Ramos (cell line): Measurements from ENCODE around the gene CYP24A1.

Experiments
- in situ Hi-C: fragments of 300-500 bp; cut with MboI; formaldehyde crosslinking; loops from one replicate; pipeline ENCODE4 v1.14.3; 2022; ENCODE audit warnings: low sequenced_read_pairs; ENCODE audit not compliant: unreplicated experiment

Gene CYP24A1

DNA sequence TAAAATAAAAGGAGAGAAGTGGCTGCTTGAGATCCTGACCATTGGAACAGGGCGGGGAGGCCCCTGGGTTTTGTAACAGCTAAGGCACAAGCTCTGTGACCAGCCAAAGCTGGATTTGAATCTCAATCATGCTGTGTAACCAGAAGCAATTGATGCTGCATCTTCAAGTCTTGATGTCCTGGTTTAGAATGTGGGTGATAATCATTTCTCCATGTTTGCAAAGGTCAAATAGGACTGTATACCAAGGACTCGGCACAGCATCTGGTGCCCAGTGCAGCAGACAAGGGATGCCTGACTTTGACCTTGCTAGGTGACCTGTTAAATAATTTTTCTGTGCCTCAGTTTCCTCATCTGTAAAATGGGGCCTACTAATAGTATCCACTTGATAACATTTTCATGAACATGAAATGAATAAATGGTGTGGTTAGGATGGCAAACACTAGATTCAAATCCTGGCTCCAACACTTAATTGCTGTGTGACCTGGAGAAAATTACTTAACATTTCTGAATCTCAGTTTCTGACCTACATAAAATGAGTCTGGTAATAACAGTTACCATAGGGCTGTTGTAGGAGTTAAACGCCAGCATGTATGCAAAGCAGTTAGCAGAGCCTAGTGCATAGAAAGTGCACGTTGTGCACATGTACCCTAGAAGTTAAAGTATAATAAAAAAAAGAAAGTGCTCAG, 57.1 kb downstream of the CYP24A1 start:
- in situ Hi-C loops: no loop called here

DNA sequence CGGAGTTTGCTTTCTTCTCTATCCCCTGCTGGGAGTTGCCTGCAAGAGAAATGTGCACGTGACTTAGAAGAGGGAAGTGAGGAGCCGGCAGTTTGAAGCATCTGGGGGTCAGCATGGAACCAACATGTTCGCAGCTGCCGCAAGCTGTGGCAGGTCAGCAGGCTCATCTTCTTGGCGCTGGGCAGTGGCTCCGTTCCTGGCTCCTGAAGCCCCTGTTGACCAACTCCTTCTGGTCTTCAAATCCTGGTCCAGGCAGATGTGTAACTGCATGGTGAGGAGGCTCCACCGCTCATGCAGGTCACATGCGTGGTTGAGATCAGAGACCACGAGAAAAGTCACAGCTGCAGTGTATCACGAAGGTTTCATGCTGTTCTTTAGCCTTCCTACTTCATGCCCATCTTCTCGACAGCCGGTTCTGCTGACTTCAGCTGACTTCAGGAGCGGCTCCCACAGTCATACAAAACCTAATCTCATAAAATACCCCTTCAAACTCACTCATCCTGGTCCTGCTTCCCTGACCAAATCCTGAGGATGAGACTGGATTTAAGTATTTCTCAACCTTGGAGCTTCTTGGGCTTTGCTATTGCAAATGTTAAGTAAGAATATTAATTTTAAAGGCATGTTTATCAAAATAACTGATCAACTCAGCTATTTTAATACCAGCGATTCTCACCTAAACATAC, 58.5 kb downstream of the CYP24A1 start:
- in situ Hi-C loops: no loop called here

DNA sequence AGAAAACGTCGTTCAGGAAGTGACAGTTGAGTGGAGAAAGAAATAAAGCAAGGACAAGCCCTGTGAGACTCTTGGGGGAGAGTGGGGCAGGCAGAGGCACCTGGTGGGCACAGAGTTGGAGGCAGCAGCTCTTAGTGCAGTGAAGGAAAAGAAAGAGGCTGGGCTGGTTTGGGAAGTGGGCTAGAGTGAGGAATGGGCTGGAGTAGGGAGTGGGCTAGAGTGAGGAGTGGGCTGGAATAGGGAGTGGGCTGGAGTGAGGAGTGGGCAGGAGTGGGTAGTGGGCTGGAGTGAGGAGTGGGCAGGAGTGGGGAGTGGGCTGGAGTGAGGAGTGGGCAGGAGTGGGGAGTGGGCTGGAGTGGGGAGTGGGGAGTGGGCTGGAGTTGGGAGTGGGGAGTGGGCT, 59.7 kb downstream of the CYP24A1 start:
- in situ Hi-C loops: no loop called here

DNA sequence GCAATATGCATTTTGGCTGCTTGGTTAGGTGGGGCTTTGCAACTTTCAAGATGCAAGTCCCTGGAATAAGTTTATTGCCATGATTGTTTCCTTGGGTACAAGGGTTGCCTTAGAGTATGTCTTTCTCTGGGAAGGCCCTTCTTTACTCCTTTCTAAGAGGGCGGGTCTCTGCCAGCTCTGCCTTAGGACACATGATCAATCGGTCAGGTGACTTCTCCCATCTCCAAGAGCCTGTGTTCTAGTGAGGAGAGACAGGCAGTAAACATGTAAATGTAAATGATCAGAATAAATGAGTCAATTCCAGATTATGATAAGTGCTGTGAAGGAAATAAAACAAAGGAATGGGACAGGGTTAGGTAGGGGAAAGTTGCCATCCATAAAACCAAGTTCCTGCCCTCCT, 60.2 kb downstream of the CYP24A1 start:
- in situ Hi-C loops: no loop called here

DNA sequence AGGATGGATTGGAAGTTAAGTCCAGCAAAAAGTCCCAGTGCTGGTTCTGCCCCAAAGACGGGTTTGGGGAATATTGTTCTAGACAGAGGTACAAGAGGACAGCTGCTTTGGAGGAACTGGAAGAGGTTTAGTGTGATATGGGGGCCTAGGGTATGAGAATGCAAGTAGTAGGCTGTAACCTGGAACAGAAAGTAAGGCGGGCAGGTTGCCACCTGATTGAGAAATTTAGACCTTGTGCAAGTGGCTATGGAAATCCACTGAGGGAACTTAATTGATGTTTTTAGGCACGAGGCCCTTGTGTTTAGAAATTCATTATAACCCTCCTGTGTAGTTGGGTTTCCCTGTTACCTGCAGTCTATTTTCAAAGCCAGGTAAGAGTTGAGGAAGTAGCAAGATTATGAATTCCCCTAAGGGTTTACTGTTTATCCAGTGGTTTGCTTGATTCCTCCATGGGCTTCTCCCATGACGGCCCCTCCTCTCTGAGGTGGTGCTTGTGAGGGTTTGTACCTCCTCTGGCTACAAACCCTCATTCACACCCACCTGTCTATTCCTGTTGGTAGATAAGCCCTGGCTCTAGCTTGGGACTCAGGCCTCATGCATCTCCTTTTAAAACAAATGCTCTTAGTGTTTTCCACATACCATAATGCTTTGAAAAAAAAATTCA, 61.4 kb downstream of the CYP24A1 start:
- in situ Hi-C loops: no loop called here

DNA sequence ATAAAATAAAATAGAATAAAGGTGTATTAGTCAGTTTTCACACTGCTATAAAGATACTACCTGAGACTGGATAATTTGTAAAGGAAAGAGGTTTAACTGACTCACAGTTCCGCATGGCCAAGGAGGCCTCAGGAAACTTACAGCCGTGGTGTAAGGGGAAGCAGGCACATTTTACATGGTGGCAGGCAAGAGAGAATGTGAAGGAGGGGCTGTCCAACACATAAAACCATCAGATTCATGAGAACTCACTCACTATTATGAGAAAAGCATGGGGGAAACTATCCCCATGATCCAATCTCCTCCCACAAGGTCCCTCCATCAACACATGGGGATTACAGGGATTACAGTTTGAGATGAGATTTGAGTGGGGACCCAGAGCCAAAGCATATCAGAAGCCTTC, 62.3 kb downstream of the CYP24A1 start:
- in situ Hi-C loops: no loop called here

DNA sequence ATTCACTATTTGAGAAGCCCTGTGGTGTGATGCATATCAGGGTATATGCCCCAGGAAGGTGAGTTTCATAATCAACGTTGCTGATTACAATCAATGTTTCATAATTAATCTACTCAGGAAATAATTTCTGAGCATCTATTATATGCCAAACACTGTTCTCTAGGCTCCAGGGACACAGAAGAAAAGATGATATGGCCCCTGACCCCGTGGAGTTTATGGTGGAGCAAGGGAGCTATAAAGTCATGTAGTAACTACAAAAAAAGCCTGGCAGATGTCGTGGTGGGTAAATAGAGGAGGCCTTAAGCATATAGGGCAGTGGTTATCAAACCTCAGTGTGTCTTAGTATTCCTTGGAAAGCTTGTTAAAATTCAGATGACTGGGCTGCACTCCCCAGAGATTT, 63.3 kb downstream of the CYP24A1 start:
- in situ Hi-C loops: no loop called here

DNA sequence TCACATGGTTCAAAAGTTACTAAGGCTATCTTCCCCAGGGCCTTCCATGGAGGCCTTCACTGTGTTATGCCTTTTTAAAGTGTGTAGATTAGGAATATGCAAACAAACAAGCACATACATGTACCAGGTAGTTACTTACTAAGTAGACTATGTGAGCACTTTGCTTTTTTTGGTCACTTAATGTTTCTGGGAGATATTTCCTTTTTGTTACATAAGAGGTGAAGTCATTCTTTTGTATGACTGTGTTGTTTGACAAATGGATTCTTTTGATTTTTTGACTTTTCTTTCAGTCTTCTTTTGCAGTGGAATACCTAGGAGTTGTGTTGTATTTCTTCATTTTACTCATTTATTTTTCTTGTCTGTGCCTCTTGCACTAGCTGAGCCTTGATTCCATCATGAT, 63.7 kb downstream of the CYP24A1 start:
- in situ Hi-C loops: no loop called here

DNA sequence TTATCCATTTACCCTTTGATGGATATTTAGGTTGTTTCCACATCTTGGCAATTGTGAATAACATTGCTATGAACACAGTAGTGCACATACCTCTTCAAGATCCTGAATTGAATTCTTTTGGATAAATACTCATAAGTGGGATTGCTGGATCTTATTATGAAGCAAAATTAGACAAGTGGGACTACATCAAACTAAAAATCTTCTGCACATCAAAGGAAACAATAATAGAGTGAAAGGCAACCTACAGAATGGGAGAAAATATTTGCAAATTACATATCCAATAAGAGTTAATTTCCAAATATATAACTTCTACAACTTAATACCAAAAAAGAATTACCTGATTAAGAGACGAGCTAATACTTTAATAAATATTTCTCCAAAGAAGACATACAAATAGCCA, 65.0 kb downstream of the CYP24A1 start:
- in situ Hi-C loops: loop anchor here (10.0 kb wide), 1 partner anchor 536 kb away; no protein-coding TSS in a partner anchor

DNA sequence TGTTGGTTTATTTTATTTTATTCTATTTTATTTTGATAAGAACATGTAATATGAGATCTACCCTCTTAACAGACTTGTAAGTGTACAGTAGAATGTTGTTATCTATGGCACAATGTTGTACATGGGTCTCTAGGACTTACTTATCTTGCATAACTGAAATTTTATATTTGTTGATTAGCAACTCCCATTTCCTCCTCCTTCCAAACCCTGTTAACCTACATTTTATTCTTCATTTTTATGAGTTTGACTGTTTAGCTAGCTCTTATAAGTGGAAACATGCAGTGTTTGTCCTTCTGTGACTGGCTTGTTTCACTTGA, 65.5 kb downstream of the CYP24A1 start:
- in situ Hi-C loops: loop anchor here (10.0 kb wide), 1 partner anchor 537 kb away; no protein-coding TSS in a partner anchor

DNA sequence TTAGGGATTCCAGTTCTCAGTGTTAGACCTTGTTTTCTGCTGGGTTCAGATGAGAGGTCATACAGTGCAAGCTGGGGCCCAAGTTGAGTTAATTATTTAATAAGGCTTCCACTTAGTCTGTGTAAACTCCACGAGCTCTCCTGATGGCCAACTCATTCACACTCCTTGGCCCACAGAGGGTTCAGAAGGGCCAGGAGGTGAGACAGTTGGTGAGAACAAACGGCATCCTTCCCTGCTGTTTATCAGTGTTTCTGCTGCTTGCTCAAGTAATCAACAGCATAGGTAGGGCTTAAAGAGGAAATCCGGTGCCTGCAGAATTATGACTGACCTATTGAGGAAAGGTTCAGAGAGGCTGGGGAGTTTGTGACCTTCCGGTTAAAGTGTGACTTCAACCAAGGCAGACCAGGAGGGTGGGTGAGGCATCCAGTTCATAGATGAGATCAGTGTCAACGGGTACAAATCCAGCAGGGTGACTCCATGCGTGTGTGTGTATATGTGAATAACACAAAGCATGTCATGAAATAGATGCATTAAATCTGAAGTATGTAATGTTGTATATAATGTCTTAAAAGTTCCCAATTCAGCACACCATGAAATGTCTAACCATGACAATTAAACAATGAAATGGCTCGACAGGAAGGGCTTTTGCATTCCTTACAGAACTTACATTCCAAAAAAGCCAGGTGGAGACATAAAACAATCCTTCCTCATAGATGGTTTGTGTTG, 66.0 kb downstream of the CYP24A1 start:
- in situ Hi-C loops: loop anchor here (10.0 kb wide), 1 partner anchor 537 kb away; no protein-coding TSS in a partner anchor

DNA sequence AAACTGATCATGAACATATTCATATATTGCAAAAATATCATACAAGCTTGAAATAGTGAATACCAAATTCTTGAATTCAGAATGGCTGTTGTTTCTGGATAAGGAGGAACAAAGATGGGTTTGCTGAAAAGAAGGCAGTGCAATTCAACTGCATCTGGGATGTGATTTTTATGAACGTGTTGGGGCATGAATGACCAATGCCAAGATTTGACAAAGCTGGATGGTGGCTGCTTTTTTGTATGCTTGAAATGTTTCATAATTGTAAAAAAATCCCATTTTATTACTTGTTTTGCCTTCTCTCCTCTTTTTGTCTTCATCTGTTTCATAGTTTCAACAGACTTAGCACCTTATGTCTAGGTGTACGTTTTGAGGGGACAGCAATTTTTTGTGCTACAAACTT, 66.6 kb downstream of the CYP24A1 start:
- in situ Hi-C loops: loop anchor here (10.0 kb wide), 1 partner anchor 538 kb away; no protein-coding TSS in a partner anchor

DNA sequence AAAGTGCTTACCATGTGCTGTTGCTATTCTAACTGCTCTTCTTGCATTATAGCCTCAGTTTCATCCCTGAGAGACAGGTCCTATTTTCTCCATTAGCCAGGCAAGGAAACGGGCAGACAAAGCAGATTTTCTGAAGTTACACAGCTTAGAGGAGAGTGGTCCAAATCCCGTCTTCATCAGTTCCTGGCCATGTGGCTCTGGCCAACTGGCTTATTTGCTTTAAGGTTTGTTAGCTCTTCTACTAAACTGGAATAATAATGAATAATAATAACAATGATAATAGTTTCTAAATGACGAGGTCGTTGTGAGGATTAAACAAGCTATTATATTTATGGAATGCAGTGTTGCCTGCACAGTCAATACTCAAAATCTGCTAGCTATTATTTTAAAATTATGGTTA, 67.6 kb downstream of the CYP24A1 start:
- in situ Hi-C loops: loop anchor here (10.0 kb wide), 1 partner anchor 539 kb away; no protein-coding TSS in a partner anchor

DNA sequence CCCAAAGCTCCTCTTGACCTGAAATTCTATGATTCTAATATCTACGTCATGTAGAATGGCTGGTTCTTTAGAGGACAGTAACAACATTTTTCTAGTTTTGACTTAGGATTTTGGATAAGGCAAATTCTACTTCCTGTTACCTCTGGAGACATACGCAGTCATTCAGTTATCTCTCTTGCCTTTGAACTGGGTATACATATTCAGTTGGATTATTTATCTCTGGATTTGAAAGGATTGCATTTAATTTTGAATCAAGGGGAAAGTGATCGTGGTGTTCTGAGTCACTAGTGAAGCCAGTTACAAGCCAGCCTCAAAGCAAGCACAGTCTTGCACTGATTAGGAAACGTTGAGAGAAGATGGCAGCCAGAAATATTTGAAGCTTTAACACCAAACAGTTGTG, 68.1 kb downstream of the CYP24A1 start:
- in situ Hi-C loops: loop anchor here (10.0 kb wide), 1 partner anchor 539 kb away; no protein-coding TSS in a partner anchor

DNA sequence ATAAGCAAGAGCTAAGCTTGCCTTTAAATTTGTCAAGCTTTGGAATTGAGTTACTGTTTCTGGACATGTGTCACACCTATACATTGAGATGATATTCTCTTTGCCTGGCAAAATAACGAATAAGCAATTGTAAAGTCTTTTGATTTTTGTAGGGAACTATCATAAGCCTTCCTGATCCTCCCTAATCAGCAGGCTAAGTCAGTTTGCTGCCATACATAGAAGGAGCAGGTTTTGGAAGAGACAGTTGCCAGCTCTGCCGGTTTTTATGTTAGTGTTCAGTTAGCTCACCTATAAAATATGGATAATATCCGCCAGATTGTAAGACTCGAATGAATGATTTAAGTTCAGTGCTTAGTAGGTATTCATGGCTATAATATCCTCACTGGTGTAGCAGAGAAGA, 69.0 kb downstream of the CYP24A1 start:
- in situ Hi-C loops: loop anchor here (10.0 kb wide), 1 partner anchor 540 kb away; no protein-coding TSS in a partner anchor

DNA sequence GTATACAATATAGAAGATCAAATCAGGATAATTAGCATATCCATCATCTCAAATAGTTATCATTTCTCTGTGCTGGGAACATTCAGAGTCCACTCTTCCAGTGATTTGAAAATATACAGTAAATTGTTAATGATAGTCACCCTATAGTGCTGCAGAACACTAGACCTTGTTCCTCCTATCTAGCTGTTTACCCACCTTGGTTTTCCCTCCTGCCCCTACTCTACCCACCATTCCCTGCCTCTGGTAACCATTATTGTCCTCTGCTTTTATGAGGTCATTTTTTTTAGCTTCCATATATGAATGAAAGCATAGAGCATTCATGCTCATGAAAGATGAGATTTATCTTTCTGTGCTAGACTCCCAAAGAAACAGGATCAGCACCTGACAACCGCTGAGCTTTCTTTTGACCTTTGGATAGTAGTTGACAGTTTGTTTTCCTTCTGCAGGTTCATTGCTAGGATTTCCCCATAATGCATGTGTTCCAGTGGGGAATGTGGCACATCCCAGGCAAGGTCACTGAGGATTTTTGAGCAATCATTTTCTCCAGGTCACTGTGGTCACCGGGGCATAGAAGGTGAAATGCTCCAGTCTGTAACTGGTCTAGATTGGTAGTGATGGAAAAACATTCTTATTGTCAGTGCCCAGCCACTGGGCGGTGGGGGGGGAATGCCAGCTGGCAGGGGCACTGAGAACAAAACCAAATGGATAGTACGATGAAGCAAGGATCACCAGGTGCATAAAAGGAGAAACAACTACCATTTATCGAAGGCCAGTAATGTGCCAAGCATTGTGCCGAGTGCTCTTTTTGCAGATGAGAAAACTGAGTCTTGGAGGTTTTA, 69.8 kb downstream of the CYP24A1 start:
- in situ Hi-C loops: loop anchor here (10.0 kb wide), 1 partner anchor 541 kb away; no protein-coding TSS in a partner anchor
